Central memory CD4-positive, alpha-beta T cell (primary cell): Measurements from ENCODE around the gene IBA57.
"Not testable (repeated sequence)": the region's sequence is repeated elsewhere in the genome, so short reads cannot be mapped to it uniquely, and the experiment has no call there.

Experiments used
- DNase-seq: peaks from one replicate; pipeline ENCODE4 v3.0.0; 2022

Gene IBA57

GRCh38 chr1:228173528-228174481 is 8.2 kb downstream of the IBA57 start:
- peak; percentile 34 for DNase-seq

DNA sequence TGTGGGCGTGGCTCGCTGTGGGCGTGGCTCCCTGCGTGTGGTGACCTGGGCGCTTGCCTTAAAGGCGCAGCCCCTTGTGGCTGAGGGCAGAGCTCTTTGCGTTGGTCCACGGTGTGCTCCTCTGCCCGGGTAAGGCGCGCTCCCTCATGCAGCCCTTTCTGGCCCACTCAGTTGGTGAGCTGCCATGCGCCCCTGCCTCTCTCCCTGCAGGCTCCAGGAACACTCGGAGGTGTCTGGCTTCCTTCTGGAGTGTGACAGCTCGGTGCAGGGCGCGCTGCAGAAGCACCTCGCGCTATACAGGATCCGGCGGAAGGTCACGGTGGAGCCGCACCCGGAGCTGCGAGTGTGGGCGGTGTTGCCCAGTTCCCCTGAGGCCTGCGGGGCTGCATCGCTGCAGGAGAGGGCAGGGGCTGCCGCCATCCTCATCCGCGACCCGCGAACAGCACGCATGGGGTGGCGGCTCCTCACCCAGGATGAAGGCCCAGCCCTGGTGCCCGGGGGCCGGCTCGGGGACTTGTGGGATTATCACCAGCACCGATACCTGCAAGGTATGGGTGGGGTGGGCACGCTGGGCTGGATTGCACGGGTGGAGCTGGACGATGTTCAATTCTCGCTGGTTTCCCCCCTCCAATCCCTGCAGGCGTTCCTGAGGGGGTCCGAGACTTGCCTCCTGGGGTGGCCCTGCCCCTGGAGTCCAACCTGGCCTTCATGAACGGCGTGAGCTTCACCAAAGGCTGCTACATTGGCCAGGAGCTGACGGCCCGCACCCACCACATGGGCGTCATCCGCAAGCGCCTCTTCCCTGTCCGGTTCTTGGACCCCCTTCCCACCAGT is 9.1 kb downstream of the IBA57 start:
- DNase-seq, result no peak

DNA sequence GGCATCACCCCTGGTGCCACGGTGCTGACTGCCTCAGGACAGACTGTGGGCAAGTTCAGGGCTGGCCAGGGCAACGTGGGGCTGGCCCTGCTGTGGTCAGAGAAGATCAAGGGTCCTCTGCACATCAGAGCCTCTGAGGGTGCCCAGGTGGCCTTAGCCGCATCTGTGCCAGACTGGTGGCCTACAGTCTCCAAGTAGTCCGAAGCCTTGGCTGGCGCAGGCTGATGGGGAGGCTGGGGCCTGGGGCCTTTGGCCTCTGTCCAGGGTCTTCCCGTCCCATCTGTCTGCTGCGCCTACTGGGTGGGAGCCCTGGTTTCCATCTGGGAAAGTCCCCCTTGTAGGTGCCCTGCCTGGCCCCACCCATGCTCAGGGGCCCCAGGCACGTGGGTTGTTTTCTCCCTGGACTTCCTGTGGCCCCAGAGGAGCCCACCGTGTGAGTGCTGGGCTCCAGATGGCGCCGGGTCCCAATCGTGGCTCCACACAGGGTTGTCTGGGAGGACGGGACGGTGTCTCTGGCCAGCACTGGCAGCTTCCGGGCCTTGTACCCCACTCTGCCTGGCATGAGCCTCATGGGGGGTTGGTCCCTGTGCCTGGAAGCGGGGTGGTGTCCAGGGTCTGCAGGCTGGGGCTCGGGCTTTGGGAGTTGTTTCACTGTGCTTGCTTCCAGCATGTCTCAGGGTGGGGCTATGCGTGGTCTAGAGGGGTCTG is 9.9 kb downstream of the IBA57 start:
- DNase-seq, result no peak

GRCh38 chr1:228176024-228176395 is 10.4 kb downstream of the IBA57 start:
- DNase-seq, result no peak

DNA sequence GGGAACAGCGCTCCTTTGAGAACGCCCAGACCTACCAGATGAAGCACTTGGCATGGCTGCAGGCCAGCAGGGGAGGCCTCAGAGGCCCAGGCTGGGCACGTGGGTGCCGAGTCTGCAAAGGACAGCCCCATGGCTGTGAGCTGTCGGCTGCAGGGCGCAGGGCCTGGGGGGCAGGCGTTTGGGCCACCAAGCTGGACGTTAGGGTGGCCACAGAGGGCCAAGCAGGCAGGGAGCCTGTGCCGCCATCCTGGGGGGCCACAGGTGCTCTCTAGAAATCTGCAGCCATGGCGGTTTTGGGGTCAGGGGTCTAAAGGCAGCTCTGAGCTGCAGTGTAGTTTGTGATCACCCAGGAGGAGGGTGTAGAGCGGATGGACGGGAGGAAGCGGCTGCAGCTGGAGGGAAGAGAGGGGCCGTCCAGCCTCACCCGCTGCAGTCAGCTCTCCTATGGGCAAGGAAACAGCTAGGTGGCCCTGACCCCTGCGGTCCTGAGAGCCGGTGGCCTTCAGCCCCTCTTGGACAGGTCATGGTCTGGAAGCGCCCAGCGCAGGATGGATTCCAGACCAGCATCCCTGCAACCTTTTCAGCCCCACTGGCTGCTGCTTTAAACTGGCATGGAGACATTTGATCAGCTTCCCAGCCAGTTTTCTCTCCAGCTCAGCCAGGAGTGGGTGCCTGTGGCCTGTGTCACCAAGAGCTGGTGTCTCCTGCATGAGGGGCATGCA is 11.0 kb downstream of the IBA57 start:
- no peak for DNase-seq

- DNase-seq, result no peak
These were observed 11.5 kb downstream of the IBA57 start for GRCh38 chr1:228177183-228177475.

DNA sequence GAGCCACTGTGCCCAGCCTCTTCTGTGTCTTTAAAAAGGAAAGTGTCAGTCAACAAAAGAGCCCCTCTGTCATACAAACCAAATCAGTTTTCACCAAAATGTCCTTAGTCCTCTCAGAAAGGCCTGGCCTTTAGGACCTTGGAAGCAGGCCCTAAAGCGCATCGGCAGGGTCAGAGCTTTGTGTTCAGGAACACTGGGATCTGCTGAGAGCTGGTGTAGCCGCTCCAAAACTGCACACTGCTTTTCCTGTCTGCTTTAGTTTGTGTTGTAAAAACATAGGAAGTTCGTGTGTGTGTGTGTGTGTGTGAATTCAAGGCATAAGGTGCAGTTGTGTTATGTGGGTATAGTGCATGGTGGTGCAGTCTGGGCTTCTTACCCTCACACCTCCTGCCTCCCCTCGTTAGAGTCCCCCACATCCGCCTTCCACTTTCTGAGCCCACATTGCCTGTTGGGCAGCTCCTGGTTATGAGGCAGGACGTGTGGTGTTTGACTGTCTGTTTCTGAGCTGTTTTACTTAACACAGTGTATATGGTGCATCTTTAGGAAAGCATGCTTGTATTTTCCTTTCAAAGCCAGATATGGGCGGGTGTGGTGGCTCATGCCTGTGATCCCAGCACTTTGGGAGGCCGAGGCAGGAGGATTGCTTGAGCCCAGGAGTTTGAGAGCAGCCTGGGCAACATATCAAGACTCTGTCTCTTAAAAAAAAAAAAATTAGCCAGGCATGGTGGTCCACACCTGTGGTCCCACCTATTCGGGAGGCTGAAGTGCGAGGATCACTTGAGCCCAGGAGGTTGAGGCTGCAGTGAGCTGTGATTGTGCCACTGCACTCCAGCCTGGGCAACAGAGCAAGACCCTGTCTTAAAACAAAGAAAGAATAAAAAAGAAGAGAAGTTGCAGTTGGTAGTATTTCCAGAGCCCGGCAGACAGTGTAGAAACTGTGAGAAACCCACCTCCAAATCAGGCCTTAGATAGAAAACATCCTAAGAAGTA is 12.4 kb downstream of the IBA57 start:
- DNase-seq, result no peak

- no peak for DNase-seq
These were observed 13.4 kb downstream of the IBA57 start for GRCh38 chr1:228178737-228179684.

DNA sequence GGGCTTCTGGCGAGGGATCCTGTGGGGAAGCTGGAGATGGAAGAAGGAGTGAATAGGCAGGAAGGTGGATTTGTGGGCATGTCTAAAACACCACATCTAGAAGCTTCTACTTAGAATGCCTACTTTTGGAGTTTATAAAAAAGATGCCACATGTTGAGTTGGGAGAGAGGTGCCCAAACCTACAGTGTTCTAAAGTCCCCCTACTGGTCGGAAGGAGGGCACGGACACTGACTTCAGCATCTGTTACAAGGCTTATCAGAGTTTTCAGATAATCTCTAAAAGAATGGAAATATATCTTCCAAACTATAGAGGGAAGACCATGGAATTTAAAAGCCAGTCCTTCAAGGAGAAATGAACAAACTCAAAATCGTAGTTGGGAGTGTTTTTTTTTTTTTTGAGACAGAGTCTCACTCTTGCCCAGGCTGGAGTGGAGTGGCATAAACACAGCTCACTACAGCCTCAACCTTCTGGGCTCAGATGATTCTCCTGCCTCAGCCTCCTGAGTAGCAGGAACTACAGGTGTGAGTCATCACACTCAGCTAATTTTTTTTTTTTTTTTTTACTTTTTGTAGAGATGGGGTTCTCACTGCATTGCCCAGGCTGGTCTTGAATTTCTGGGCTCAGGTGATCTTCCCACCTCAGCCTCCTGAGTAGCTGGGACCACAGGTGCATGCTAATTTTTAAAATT is 14.8 kb downstream of the IBA57 start:
- DNase-seq, result no peak

GRCh38 chr1:228180959-228181644 is 15.5 kb downstream of the IBA57 start:
- DNase-seq, result no peak

GRCh38 chr1:228181645-228182034 is 16.0 kb downstream of the IBA57 start:
- DNase-seq, result no peak

DNA sequence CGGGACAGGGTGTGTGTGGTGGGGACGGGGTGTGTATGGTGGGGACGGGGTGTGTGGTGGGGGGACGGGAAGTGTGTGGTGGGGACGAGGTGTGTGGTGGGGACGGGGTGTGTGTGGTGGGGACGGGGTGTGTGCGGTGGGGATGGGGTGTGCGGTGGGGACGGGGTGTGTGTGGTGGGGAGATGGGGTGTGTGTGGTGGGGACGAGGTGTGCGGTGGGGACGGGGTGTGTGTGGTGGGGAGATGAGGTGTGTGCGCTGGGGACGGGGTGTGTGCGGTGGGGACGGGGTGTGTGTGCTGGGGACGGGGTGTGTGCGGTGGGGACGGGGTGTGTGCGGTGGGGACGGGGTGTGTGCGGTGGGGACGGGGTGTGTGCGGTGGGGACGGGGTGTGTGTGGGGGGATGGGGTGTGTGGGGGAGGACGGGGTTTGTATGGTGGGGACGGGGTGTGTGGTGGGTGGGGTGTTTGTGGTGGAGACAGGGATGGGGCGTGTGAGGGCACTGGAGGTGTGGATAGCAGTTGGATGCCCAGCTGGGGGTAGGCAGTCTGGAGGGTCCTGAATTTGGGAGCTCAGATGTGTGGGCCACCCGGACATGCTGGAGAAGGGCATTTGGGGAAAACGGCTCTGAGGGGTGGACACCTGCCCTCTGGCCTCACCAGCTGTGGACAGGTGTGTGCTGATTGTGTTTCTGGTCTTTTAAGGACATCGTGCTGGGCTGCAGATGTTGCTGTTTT is 16.9 kb downstream of the IBA57 start:
- DNase-seq, result no peak

- DNase-seq, result no peak
These were observed 18.5 kb downstream of the IBA57 start for GRCh38 chr1:228184152-228184551.

DNA sequence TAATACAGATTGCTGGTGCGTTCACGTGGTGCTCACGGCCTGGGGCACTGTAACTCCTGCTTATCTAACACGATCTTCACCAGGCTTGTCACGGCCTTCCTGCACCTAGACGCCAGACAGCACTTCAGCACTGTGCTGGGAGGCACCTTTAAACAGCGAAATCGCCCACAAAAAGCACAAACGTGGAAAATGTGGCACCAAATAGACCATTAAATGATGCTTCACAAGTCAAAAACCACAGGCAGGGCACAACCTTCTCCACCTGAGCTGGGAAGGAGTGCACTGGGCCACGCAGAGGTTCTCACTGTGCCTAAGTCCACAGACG is 20.0 kb downstream of the IBA57 start:
- DNase-seq, result peak; percentile 78

GRCh38 chr1:228188249-228188648 is 22.6 kb downstream of the IBA57 start:
- DNase-seq, result not testable (repeated sequence)

- DNase-seq, result no peak
These were observed 24.6 kb downstream of the IBA57 start for GRCh38 chr1:228190182-228190581.

GRCh38 chr1:228190778-228191177 is 25.2 kb downstream of the IBA57 start:
- DNase-seq, result no peak

DNA sequence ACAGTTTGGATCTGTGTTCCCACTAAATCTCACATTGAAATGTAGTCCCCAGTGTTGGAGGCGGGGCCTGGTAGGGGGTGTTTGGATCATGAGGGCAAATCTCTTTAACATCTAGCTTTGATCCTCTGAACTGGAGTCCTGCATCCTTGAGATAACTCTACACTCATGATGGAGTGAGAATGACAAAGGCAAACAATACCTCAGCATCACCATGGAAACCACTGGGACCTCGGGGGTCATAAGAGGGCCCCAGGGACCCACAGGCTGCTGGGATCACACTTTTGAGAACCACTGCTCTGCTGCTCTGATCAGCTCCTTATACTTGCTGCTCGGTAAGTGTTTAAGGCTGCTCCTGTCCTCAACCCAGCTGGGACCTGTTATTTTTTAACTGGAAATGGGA is 28.8 kb downstream of the IBA57 start:
- no peak for DNase-seq
